ENCODE measurements around the gene HLA-DOA.

DNA sequence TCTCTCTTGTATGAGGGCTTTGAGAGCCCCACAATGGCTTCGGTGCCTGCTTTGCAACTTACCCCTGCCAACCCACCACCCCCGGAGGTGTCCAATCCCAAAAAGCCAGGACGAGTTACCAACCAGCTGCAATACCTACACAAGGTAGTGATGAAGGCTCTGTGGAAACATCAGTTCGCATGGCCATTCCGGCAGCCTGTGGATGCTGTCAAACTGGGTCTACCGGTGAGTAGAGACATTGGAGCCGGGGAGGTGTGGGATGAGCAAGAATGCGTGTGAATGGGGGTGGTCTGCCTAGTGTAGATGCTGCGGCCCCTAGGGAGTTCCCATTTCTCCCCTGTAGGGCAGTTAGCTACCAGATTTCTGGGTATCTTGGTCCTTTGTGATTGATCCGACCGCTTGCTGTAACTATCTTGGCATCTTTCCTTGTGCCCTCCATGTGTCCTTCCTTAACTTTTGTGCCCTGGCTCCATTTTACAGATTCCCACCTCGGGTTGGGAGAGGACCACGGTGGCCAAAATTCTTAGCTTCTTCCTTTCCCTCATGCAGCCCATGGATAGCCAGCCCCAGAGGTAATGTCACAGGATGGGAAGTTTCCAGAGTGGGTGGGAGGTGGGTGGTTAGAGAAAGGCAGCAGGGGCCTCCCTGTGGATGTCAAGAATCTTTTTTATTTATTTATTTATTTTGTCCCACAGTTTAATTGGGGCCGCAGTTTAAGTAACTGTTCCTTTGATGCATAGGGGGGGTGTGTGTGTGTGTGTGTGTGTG lies 34.7 kb downstream of the HLA-DOA start:
- TF ChIP-seq JUND (IDR thresholded peaks at IDR 0.05; ENCODE audit: low read depth, low read length), result no peak
- TF ChIP-seq POLR2A (IDR thresholded peaks at IDR 0.05; ENCODE audit: low read depth, low read length), result peak; percentile 55; the same call in 1 of the 2 replicates
- TF ChIP-seq FOS (IDR thresholded peaks at IDR 0.05; ENCODE audit: borderline replicate concordance, extremely low read depth, insufficient read length), result no peak
- TF ChIP-seq NFIC (IDR thresholded peaks at IDR 0.05; ENCODE audit: low read depth, low read length), result no peak
- no peak for TF ChIP-seq JUNB (IDR thresholded peaks at IDR 0.05)
- TF ChIP-seq CTCF (IDR thresholded peaks at IDR 0.05 in 2 of 3, conservative IDR thresholded peaks at IDR 0.05 in 1 of 3; ENCODE audit: control insufficient read depth in 2 of 3, extremely low read depth in 1 of 3, insufficient read depth in 1 of 3, low read depth in 3 of 3, low read length in 3 of 3), result no peak
- no peak for TF ChIP-seq HCFC1 (IDR thresholded peaks at IDR 0.05; ENCODE audit: low read length)
- TF ChIP-seq, protein P1, sequence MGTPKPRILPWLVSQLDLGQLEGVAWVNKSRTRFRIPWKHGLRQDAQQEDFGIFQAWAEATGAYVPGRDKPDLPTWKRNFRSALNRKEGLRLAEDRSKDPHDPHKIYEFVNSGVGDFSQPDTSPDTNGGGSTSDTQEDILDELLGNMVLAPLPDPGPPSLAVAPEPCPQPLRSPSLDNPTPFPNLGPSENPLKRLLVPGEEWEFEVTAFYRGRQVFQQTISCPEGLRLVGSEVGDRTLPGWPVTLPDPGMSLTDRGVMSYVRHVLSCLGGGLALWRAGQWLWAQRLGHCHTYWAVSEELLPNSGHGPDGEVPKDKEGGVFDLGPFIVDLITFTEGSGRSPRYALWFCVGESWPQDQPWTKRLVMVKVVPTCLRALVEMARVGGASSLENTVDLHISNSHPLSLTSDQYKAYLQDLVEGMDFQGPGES (IDR thresholded peaks at IDR 0.05), result no peak
